Left lobe of liver (tissue), 2 donors: ENCODE data around the gene MCF2L. TPM values are rescaled to one million over a fixed set of nuclear protein-coding genes. Genes with fewer than 3 reads are reported as not detected.
"Not testable (repeated sequence)": the region's sequence is repeated elsewhere in the genome, so short reads cannot be mapped to it uniquely, and the experiment has no call there.

Experiments used
- ATAC-seq: fragments of 200-7000 bp; cut with Tn5 transposase; one replicate; pipeline ENCODE4 v1.9.1; 2020; ENCODE audit warnings: mild to moderate bottlenecking, moderate library complexity
- DNase-seq: peaks from one replicate; pipeline ENCODE4 v3.0.0-alpha.2; 2020; ENCODE audit warnings: low spot score
- total RNA-seq: library from RNA; stranded (reverse); gene quantifications from one replicate; pipeline ENCODE4 v1.2.1, GENCODE V29; 2021
- donor health status: DM: no; HTN: no; CAD: no; lungs with moderate emphysema.
- donor health status: DM: no; HTN: yes; CAD: no.

Gene MCF2L
- total RNA-seq, 1 donor from 2014 or later: 14.9 TPM

DNA sequence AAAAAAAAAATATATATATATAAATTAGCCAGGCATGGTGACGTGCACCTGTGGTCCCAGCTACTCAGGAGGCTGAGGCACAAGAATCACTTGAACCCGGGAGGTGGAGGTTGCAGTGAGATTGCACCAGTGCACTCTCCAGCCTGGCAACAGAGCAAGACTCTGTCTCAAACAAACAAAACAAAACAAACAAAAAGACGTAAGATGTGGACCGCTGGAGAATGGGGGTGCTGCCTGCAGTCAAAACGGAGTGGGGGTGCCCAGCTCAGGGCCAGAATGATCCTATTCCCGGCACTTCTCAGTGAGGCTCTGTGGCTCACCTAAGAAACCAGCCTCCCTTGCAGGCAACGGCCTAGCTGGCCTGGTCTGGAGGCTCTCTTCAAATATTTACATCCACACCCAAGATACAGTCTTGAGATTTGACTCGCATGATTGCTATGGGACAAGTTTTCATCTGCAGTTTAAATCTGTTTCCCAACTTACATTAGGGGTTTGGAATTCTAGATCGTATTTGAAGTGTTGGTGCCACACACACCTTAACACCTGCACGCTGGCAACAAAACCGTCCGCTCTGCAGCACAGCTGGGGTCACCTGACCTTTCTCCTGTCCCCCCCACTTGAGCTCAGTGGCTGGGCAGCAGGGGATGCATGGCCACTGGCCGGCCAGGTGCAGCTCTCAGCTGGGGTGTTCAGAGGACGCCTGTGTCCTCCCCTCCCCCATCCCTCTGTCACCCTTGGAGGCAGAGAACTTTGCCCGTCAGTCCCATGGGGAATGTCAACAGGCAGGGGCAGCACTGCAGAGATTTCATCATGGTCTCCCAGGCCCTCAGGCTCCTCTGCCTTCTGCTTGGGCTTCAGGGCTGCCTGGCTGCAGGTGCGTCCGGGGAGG lies 136.3 kb downstream of the MCF2L start, which contains the start of gene F7:
TSS of gene F7 (plus strand) at position 760 of the 889 bp plus-strand sequence. CDS start at position 811, 51 bp downstream.
- DNase-seq (peak; percentile 90), ATAC-seq (peak; percentile 92)

DNA sequence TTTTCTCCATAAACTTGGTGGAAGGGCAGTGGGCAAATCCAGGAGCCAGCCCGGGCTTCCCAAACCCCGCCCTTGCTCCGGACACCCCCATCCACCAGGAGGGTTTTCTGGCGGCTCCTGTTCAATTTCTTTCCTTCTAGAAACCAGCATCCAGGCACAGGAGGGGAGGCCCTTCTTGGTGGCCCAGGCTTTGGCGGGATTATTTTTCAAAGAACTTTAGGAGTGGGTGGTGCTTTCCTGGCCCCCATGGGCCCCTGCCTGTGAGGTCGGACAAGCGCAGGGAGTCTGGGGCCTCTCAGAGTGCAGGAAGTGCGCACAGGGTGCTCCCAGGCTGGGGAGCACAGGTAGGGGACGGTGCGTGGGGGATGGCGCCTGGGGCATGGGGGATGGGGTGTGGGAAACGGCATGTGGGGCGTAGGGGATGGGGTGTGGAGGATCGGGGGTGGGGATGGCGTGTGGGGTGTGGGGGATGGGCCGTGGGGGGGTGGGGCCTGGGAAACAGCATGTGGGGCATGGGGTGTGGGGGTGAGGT lies 137.0 kb downstream of the MCF2L start:
- ATAC-seq (peak; percentile 36), DNase-seq (no peak)

DNA sequence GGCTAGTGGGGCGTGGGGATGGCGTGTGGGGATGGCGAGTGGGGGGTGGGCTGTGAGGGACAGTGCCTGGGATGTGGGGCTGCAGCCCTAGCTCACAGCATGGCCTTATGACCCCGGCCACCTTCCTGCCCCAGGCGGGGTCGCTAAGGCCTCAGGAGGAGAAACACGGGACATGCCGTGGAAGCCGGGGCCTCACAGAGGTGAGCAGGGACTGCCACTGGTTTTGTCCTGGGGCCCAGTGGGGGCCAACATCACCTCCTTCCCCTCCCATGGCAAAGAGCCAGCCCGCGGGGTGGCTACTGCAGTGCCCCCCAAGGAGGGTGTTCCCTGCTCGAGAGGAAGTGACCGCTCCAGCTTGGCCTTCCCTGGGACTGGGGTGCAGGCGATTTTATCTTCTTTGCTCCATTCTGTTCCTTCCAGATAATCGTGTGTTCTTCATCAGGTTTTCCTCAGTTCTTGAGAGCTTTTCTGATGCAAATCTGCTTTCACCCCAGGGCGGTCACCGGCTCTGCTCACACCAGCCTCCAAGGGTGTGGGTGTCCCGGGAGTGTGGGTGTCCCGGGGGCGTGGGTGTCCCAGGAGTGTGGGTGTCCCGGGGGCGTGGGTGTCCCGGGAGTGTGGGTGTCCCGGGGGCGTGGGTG lies 137.8 kb downstream of the MCF2L start:
- ATAC-seq (no peak), DNase-seq (no peak)

DNA sequence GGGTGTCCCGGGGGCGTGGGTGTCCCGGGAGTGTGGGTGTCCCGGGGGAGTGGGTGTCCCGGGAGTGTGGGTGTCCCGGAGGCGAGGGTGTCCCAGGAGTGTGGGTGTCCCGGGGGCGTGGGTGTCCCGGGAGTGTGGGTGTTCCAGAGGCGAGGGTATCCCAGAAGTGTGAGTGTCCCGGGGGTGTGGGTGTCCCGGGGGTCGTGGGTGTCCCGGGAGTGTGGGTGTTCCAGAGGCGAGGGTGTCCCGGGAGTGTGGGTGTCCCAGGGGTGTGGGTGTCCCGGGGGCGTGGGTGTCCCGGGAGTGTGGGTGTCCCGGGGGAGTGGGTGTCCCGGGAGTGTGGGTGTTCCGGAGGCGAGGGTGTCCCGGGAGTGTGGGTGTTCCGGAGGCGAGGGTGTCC lies 139.5 kb downstream of the MCF2L start:
- DNase-seq, ATAC-seq: not testable (repeated sequence)

DNA sequence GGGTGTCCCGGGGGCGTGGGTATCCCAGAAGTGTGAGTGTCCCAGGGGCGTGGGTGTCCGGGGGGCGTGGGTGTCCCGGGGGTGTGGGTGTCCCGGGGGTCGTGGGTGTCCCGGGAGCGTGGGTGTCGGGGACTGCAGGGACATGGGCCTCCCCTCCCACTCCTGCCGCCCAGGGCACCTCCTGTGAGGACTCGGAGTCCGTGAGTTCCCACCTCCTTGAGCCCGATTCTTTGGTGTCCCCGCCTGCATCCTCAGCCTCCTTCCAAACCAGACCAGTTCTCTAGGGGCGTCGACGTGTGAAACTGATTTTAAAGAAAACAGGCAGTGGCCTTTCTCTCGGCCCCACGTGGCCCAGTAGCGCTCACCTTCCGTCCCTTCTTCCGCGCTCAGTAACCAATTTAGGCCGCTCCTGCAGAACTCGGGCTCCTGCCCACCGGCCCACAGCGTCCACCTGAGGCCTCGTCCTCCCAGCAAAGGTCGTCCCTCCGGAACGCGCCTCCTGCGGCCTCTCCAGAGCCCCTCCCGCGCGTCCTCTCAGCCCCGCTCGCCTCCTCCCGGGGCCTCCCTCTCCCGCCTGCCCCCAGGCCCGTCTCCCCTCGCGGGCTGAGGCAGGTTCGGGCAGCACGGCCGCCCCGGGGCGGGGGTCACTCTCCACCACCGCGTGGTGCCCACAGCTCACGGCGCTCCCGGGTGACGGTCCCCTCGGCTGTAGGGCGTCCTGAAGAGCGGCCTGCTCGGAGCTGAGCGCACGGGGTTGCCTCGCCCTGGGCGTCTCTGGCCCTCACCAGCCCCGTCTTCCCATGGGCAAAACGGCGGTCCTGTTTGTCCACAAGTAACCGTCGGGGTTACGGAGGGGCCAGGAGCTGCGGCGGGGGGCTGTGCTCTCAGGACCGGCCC lies 140.4 kb downstream of the MCF2L start:
- DNase-seq (no peak), ATAC-seq (no peak)

DNA sequence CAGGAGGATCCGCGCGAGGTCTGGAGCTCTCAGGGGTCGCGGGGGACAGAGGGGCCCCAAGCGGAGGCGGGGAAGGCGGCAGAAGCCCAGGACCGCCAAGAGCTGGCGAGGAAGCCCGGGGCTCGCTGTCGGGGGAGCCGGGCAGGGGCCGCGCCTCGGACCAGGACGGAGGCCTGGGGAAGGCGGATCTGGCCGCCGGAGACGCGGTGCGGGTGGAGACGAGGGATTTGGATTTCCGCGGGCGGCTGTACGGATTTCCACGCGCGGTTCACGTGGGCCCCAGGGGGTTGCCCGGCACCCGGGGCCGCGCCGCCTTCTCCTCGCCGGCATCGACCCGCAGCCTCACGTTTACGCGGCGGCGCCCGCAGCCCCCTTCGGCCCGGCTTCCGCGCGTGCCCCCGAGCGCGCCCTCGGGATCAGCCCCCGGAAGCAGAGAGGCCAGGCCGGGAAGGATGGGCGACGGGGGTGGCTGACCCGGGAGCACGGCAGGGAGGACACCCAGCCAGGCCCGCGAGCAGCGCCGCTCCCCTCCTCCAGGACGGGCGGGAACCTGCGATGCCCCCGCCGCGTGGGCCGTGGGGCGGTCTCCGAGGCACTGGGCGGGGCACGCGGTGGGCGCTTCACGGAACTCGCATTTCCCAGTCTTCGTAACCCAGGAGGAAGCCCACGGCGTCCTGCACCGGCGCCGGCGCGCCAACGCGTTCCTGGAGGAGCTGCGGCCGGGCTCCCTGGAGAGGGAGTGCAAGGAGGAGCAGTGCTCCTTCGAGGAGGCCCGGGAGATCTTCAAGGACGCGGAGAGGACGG lies 141.2 kb downstream of the MCF2L start:
- DNase-seq: peak; percentile 38
- ATAC-seq: no peak

DNA sequence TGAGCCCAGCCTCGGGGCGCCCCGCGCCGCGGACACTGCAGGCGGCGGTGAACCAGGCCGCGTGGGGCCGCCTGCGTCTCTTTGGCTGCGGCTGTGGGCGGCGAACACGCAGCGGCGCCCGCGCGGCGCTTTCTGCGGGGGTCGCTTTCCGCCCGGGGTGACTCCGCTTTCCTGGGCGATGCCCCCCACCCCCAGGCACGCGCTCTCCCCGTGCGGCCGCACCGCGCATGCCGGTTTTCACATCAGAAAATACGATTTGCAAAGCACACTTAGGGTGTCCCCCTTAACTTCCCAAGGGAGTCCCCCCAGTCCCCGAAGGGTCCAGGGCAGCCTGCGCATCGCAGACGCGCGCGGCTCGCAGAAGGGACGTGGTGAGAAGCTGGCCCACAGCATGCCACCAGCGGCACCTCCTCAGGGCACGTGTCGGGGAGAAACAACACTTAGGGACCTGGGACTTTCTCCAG lies 141.9 kb downstream of the MCF2L start:
- ATAC-seq (no peak), DNase-seq (peak; percentile 40)

DNA sequence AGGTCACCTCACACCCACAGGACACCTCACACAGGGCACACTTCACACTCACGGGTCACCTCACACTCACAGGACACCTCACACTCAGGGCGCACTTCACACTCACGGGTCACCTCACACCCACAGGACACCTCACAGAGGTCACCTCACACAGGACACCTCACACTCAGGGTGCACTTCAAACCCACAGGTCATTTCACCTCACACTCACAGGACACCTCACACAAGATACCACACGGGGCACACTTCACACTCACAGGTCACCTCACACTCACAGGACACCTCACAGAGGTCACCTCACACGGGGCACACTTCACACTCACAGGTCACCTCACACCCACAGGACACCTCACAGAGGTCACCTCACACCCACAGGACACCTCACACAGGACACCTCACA lies 142.8 kb downstream of the MCF2L start:
- ATAC-seq: not testable (repeated sequence)
- DNase-seq: peak; percentile 33

DNA sequence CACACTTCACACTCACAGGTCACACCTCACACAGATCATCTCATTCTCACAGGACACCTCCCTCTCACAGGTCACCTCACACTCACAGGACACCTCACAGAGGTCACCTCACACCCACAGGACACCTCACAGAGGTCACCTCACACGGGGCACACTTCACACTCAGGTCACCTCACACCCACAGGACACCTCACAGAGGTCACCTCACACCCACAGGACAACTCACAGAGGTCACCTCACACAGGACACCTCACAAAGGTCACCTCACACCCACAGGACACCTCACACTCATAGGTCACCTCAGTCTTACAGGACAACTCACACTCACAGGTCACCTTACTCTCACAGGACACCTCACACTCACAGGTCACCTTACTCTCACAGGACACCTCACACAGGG lies 143.5 kb downstream of the MCF2L start:
- ATAC-seq: not testable (repeated sequence)
- peak; percentile 14 for DNase-seq

DNA sequence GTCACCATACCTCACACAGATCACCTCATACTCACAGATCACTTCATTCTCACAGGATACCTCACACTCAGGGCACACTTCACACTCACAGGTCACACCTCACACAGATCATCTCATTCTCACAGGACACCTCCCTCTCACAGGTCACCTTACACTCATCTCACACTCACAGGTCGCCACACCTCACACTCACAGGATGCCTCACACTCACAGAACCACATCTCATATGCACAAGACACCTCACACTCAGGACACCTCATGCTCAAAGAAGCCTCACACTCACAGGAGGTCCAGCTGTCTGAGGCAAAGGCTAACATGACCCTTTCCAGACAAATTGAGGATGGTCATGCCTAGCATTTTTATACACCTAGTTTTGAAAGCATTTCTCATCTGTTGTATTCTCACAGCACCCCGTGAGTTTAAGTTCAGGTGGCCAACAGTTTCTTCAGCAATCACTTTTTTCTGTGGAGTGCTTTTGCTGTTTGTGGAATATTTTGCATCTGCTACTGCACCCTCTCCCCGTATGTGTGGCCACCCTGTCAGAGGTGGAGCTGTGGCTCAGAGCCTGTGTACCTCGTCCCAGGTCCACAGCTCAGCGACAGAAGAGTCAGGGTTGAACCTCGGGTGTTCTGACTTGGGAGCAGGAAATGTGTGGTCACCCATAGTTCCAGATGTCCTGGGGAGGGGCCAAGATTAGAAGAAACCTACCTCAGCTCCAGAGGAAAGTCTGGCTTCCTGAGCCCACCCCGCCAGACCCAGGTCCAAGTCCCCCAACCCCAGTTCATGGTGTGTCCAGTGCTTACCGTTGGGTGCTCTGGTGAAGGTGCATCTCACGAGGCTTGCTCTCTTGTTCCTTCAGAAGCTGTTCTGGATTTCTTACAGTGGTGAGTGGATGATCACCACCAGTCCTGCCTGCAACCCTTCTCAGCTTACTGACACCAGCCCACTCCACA lies 144.2 kb downstream of the MCF2L start:
- ATAC-seq: peak; percentile 47
- peak; percentile 33 for DNase-seq

DNA sequence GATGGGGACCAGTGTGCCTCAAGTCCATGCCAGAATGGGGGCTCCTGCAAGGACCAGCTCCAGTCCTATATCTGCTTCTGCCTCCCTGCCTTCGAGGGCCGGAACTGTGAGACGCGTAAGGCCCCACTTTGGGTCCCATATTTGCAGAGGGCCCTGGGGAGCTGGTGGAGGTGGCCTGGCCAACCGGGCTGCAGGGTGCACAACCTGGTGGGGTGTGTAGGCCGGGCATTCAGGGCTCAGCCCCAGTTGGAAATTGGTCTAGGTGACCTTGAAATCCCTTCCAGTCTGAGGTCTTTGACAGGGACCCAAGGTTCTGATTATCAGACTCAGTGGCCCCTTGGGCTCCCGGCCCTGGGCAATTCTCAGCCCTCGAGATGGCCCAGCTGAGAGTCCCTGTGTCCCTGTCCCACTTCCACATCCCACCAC lies 144.8 kb downstream of the MCF2L start:
- DNase-seq: peak; percentile 31
- no peak for ATAC-seq

DNA sequence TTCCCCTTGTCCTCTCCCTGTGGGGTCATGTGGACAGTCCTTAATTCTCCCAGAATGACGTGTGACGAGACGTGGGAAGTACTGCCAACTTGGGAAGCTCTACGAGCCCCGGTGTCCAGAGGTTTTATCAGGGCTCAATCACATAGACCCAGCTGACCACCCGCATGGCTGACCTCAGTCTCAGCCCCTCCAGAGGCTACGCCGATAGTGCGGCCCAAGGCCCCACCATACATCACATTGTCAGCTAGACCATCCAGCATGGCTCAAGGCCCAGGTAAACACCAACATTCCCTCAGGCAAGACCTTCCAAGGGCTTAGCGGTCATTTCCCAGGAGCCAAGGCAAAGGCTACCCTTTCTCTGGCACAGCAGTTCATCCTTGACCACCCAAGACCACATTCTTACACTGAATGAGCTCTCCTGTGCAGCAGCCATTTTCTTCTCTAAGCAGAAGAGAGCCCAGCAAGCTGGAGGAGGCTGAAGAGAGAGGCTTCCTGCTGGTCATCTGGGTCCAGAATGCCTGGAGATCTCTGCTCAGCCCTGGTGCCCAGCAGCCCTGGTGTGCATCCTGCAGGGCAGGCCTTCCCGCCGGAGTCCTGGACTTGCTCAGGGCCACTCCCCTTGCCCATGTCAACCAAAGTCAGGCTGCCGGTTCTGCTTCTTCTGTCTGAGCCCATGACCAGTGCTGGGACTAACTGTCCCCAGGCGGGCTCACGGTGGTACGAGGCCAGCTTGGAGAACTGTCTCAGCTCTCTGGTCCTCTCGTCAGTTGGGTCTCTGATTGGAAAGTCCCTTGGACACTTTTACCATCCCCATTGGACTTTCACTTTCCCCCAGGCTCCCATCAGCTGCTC lies 145.7 kb downstream of the MCF2L start:
- peak; percentile 21 for DNase-seq
- ATAC-seq: no peak

DNA sequence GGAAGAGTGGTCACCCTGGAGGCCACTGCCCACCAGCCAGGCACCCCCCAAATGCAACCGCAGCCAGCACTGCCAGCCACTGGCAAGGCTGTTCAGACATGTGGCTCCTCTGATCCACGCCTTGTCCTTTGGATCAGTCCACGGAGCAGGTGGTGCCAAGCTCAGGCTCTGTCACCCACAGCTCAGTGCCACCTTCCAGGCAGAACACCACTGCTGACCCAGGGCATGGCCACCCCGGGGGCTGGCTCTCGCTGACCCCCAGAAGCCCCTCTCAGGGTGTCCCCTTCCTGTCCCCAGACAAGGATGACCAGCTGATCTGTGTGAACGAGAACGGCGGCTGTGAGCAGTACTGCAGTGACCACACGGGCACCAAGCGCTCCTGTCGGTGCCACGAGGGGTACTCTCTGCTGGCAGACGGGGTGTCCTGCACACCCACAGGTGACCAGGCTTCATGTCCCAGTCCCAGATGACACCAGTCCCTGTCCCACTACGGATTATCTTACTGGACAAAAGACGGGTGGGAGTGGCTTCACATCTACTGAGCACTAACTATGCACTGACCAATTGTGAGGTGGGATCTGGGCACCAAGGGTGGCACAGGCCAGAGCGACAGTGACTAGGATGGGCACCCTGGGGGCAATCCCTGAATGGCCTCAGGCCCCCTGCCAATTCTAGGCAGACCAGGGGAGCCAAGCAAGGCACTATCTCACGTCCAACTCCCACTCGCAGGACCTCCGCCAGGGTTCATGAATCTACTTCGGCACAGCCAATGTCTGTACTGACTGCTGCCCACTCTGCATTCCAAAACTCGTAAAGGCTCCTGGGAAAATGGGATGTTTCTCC lies 146.6 kb downstream of the MCF2L start:
- DNase-seq (peak; percentile 42), ATAC-seq (no peak)

DNA sequence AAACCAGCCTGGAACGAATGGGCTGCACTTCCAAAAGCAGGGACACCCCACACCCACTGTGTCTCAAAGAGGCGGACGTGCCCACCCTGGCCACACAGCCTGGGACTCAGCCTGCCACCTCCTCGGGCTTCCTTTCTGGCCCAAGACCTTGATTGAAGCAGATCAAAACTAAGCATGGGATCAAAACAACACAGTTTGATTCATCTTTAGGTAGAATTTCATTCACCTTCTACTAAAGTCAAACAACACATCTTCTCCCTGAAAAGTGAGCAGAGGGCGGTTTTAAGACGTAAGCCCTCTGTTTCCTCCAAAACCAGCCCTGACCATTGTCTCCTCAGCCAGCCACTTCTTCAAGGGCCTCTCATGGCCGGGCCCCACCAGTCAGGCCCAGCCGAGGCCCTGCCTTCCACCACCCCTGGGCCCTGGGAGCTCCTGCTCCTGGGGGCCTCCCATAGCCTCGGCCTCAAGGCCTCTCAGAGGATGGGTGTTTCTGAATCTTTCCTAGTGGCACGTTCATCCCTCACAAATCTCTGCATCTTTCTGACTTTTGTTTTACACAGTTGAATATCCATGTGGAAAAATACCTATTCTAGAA lies 147.3 kb downstream of the MCF2L start:
- no peak for ATAC-seq
- DNase-seq: peak; percentile 27

DNA sequence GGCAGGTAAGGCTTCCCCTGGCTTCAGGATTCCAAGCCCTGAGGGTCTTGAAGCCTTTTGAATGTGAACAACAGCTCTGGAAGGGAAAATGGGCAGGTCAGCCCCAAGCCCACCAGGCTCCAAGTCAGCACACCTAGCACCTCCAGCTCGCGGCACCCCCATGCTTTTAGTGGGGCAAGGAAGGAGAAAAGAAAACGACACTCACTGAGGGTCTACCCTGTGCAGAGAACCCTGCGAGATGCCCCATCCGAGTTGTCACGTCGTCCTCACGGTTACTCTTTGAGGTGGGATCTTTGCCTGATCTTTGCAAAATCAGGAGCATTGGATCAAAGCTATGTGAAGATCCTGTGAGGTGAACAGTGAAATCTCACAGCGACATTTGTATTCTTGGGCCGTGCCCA lies 147.9 kb downstream of the MCF2L start:
- ATAC-seq (no peak), DNase-seq (peak; percentile 38)

DNA sequence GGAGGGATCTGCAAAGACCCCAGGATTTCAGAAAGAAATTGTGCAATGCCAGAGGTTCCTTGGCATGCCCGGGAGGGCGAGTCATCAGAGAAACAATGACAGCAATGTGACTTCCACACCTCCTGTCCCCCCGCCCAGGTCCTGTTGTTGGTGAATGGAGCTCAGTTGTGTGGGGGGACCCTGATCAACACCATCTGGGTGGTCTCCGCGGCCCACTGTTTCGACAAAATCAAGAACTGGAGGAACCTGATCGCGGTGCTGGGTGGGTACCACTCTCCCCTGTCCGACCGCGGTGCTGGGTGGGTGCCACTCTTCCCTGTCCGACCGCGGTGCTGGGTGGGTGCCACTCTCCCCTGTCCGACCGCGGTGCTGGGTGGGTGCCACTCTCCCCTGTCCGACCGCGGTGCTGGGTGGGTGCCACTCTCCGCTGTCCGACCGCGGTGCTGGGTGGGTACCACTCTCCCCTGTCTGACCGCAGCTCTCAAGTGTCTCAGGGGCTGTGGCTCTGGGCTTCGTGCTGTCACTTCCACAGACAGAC lies 148.4 kb downstream of the MCF2L start:
- DNase-seq (peak; percentile 42), ATAC-seq (no peak)
